Omental fat pad (tissue), 4 donors: ENCODE measurements around the gene BACH2. TPM values are rescaled to one million over a fixed set of nuclear protein-coding genes. Genes with fewer than 3 reads are reported as not detected.

Experiments used
- ATAC-seq: fragments of 150-250 bp; one replicate; pipeline ENCODE4 v1.9.1; 2016; ENCODE audit warnings: mild to moderate bottlenecking, moderate library complexity; ENCODE audit not compliant: low FRiP score
- DNase-seq: peaks from one replicate; pipeline ENCODE4 v3.0.0-alpha.2; 2019; ENCODE audit warnings: low spot score
- total RNA-seq, 4 donors: library from RNA; depleted of rRNA; stranded (reverse); fragments of >200 nt; gene quantifications; one replicate each; pipeline ENCODE4 v1.1.0, GENCODE V29; 2016
- TF ChIP-seq, protein P1 (sequence below), 3 donors: fragments of 450-650 bp; IDR thresholded peaks; one replicate each; pipeline ENCODE4 v1.5.1; 2016 to 2017; ENCODE audit warnings: antibody characterized with exemption in 3 of 3, mild to moderate bottlenecking in 3 of 3, moderate library complexity in 2 of 3

The BACH2 gene
- total RNA-seq, 4 donors from 2014 or later = 4.0 to 9.4 (median 7.0) TPM

DNA sequence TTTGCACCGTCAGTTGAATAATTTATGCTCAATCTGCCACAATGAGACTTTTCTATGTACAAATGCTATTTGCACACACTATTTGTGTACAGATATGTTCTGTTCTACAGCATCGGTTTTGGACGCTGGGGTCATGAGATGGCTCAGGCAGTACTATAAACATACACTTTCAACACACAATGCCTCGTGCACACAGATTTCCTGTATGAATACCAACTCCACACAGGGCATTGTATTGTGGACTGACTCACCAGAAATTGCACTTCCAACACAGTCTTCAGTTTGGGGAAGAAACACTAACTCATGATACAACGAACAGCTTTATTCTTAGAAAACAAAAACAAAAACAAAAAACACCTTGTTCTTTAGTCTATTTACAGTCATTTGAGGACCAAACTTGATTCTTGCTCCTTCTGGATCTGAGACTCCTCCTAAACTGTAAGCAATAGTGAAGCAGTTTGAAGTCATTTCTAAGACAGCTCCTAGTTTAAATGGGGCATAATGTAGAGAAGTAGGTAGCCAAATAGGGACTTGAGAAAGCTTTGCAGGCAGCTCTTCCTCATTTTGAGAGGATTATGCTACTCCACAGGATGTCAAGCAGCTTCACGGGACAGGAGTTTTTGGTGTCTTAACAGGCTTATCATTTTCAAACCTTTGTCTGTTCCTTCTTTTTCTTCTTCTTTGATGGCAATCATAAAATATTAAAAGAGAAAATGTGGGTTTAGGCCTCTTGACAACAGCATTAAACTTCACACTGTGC is 368.7 kb downstream of the BACH2 start:
- TF ChIP-seq, protein P1, sequence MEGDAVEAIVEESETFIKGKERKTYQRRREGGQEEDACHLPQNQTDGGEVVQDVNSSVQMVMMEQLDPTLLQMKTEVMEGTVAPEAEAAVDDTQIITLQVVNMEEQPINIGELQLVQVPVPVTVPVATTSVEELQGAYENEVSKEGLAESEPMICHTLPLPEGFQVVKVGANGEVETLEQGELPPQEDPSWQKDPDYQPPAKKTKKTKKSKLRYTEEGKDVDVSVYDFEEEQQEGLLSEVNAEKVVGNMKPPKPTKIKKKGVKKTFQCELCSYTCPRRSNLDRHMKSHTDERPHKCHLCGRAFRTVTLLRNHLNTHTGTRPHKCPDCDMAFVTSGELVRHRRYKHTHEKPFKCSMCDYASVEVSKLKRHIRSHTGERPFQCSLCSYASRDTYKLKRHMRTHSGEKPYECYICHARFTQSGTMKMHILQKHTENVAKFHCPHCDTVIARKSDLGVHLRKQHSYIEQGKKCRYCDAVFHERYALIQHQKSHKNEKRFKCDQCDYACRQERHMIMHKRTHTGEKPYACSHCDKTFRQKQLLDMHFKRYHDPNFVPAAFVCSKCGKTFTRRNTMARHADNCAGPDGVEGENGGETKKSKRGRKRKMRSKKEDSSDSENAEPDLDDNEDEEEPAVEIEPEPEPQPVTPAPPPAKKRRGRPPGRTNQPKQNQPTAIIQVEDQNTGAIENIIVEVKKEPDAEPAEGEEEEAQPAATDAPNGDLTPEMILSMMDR (IDR thresholded peaks at IDR 0.05) = no peak
- ATAC-seq = no peak

DNA sequence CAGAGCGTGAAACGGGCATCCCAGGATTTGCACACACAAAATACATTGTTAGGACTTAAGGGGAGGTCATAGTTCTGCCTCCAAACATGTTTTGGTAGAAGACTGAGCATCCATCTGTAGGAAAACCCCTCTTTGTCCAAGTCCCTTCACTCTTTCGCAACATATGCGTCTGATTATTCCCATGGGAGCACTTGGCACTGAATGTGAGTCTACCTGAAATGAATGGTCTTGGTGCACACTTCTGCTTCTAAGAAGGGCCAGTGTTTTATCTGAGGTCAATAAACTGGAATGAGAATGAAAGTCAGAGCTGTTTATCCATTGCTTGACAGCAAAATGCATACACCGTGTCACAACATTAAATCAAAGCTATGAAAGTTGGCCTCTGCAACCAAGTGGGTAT is 369.4 kb downstream of the BACH2 start:
- no peak for DNase-seq
- no peak for ATAC-seq
- TF ChIP-seq, protein P1 (IDR thresholded peaks at IDR 0.05) = no peak

More for the DNA sequence above, 368.7 kb downstream of the BACH2 start:
- no peak for DNase-seq

DNA sequence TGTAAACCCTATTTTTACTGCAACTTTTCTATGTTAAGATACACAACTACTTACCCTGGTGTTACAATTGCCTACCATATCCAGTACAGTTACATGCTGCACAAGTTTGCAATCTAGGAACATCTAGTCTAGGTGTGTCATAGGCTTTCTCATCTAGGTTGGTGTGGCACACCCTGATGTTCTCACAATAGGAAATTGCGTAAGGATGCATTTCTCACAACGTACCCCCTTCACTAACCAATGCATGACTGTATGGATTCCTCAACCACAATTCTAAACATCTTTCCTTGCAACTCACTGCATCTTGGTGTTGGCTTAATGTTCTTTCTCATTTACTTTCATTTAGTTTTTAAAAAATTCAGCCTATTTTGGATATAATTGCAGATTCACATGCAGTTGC is 370.8 kb downstream of the BACH2 start:
- DNase-seq (no peak), ATAC-seq (no peak)
- TF ChIP-seq, protein P1 (IDR thresholded peaks at IDR 0.05) = no peak

DNA sequence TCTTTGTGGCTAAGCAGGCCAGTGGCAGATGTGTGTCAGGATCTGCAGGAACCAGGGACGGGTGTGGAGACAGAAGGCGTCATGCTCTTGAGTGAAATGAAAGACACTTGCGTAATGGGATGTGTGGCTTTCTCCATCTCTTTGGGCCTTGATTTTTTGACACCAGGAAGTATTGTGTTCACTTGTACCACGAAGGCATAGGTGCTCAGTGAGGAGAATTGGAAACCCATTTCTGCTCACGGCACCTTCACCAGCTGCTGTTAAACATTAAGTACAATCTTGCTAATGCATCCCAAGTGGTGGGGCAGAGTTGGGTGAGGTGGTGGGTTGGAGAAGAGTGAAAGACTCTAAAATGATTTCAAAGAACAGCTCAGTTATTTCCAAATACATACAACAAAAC is 372.4 kb downstream of the BACH2 start:
- no peak for DNase-seq
- TF ChIP-seq, protein P1 (IDR thresholded peaks at IDR 0.05) = no peak
- ATAC-seq = no peak

DNA sequence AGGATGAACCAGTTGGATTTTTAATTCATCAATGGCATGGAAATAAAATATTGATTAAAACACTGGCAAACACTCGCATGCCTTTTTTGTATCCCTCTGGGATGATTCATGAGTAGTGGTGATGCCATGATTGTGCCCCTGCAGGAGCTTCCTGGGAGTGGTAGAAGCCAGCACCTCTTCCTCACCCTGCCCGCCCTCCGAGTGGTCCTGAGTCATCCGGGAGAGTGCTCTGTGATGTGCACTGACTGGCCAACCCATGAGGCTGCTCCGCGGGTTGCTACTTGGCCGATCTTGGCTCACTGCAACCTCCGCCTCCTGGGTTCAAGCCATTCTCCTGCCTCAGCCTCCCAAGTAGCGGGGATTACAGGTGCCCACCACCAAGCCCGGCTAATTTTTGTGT is 375.0 kb downstream of the BACH2 start:
- TF ChIP-seq, protein P1 (IDR thresholded peaks at IDR 0.05) = no peak
- no peak for ATAC-seq
- no peak for DNase-seq

DNA sequence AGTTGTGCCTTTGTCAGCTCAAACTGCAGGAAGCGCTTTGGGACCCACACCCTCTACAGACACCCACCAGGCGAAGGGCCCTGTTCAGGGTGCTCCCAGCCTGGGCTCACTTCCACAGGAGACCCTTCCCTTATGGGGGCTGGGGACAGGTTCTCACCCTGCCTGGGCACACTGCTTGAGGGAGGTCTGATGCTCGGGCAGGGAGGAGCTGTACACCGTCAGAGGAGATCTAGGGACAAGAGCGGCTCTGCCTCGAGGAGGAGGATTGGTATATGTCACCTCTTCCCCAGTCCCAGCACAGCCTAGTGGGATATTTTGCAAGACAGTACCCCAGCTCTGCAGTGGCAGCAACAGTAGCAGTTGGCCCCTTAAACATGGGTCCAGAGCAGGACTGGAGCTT is 375.4 kb downstream of the BACH2 start:
- no peak for DNase-seq
- no peak for ATAC-seq
- TF ChIP-seq, protein P1 (IDR thresholded peaks at IDR 0.05) = no peak

DNA sequence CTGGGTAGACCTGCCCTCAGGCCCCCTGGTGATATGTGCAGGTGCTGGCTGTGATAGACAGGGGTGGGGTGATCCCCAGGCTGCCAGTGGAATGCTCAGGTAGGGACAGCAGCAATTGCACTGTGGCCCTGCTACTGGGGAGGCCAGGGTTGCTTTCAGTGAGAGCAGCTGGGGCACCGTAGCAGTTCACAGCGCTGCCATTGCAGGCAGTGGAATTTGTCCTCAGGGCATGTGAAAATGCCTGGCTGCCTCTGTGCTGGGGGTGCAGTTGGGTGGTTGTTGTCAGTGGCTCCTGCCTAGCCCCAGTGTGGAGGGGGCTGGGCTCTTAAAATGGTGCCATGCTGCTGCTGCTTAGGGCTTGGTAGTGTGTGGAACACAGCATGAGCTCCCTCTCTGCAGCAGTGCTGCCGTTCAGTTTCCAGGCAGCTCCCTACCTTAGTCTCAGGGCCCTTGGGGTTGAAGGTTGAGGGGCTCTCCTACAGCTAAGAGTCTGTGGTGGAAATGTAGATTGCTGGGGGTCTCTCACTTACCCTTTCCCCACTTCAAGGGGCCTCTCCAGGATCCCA is 378.8 kb downstream of the BACH2 start:
- no peak for DNase-seq
- TF ChIP-seq, protein P1 (IDR thresholded peaks at IDR 0.05) = no peak
- no peak for ATAC-seq
